Spleen (tissue), 7 donors: ENCODE measurements around the gene ERC2.

ENCODE experiments used
- CTCF ChIP-seq, 11 experiments: fragments of 200-600 bp in 7 of 11; fragments of 450-650 bp in 4 of 11; sonication (generic) in 4 of 11; IDR thresholded peaks in 8 of 11; conservative IDR thresholded peaks in 3 of 11; 1 replicate in 7 of 11; 2 replicates in 4 of 11; pipeline versions ENCODE4 v1.4.0 to v1.8.0; 2016 to 2021; ENCODE audit warnings: antibody characterized with exemption in 11 of 11, inconsistent platforms in 4 of 11, mild to moderate bottlenecking in 1 of 11
- POLR2A ChIP-seq, 3 donors: fragments of 450-650 bp; IDR thresholded peaks; one replicate each; pipeline ENCODE4 v1.5.1; 2017; ENCODE audit warnings: antibody characterized with exemption in 3 of 3, mild to moderate bottlenecking in 1 of 3
- POLR2AphosphoS5 ChIP-seq, 3 donors: sonication (generic); formaldehyde crosslinking; IDR thresholded peaks; one replicate each; pipeline ENCODE4 v1.5.1; 2017; ENCODE audit warnings: antibody characterized with exemption in 3 of 3
- donor health status: DM: no; HTN: no; CAD: no; lungs with moderate emphysema.
- donor health status: DM: no; HTN: no; CAD: no.
- donor health status: DM: no; HTN: no; CAD: no.

- TF ChIP-seq CTCF (IDR thresholded peaks at IDR 0.05 in 8 of 11, conservative IDR thresholded peaks at IDR 0.05 in 3 of 11) (no peak), POLR2AphosphoS5 (IDR thresholded peaks at IDR 0.05) (no peak), POLR2A (IDR thresholded peaks at IDR 0.05) (no peak)
These were observed 805.6 kb downstream of the ERC2 start for GRCh38 chr3:55662683-55663082.
